Transverse colon (tissue), 4 donors: Measurements from ENCODE around the gene PDE4B.

Experiments
- CTCF ChIP-seq, 5 experiments: fragments of 200-600 bp in 3 of 5; fragments of 450-650 bp in 2 of 5; sonication (generic) in 3 of 5; IDR thresholded peaks; 1 replicate in 2 of 5; 2 replicates in 3 of 5; pipeline ENCODE4 v1.5.1; 2016 to 2017; ENCODE audit warnings: antibody characterized with exemption in 5 of 5, inconsistent platforms in 3 of 5, mild to moderate bottlenecking in 2 of 5, moderate library complexity in 1 of 5
- EP300 ChIP-seq: sonication (generic); formaldehyde crosslinking; IDR thresholded peaks from one replicate; pipeline ENCODE4 v1.6.1; 2017; ENCODE audit warnings: antibody characterized with exemption, low read depth
- POLR2A ChIP-seq: fragments of 450-650 bp; IDR thresholded peaks from one replicate; pipeline ENCODE4 v1.6.1; 2016; ENCODE audit warnings: antibody characterized with exemption, mild to moderate bottlenecking, moderate library complexity
- POLR2AphosphoS5 ChIP-seq, 3 donors: sonication (generic); formaldehyde crosslinking; IDR thresholded peaks; one replicate each; pipeline ENCODE4 v1.6.1; 2016; ENCODE audit warnings: antibody characterized with exemption in 3 of 3

GRCh38 chr1:66083003-66083402 is 290.3 kb downstream of the PDE4B start:
- TF ChIP-seq CTCF (IDR thresholded peaks at IDR 0.05): no peak
- no peak for TF ChIP-seq POLR2A
- no peak for TF ChIP-seq POLR2AphosphoS5 (IDR thresholded peaks at IDR 0.05)
- TF ChIP-seq EP300: no peak
